Measurements from ENCODE around the gene ARL4D.

DNA sequence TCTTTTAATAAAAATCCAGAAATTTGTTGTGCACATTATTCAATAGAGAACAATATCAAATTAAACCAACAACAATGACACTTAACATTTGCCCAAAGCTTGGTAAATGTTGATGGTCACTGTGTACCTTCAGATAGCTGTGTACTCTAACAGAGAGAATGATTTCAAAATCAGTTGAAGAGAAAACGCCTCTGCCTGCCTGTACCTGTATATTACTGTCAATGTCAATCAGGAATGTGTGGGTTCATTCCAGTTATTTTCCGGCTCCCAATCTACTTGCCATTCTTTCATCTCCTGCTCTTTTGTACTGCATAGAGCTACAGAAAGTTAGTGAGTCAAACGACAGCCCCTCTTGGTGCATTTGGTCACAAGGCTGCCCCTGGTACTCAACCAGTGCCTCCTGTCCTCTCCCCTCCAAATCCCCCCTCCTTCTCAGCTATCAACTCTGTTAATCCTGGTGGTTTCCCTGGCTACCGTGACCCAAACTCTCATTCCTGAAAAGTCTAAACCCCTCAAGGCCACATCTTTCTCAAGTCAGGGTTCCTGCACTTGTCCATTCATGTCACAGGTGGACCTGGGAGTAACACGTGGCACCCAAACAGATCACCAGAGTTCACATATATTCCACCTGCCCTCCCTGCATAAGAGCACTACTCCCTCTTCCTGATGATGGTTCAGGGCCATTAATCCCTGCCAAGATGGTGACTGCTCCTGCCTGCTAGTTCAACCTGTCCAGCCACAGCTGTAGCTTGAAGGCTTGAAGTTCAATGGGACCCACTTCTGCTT is 13.6 kb upstream of the ARL4D start:
- TF ChIP-seq, protein P1, sequence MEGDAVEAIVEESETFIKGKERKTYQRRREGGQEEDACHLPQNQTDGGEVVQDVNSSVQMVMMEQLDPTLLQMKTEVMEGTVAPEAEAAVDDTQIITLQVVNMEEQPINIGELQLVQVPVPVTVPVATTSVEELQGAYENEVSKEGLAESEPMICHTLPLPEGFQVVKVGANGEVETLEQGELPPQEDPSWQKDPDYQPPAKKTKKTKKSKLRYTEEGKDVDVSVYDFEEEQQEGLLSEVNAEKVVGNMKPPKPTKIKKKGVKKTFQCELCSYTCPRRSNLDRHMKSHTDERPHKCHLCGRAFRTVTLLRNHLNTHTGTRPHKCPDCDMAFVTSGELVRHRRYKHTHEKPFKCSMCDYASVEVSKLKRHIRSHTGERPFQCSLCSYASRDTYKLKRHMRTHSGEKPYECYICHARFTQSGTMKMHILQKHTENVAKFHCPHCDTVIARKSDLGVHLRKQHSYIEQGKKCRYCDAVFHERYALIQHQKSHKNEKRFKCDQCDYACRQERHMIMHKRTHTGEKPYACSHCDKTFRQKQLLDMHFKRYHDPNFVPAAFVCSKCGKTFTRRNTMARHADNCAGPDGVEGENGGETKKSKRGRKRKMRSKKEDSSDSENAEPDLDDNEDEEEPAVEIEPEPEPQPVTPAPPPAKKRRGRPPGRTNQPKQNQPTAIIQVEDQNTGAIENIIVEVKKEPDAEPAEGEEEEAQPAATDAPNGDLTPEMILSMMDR (IDR thresholded peaks at IDR 0.05; ENCODE audit: low read length), result no peak
- TF ChIP-seq EZH2 (optimal IDR thresholded peaks at IDR 0.05; ENCODE audit: low read depth, low read length) (no peak), EZH2phosphoT487 (IDR thresholded peaks at IDR 0.05; ENCODE audit: low read length) (no peak)

Data from MM.1S (cell line).